Left ventricle myocardium inferior (tissue), 1 donor: Measurements from ENCODE around the gene DDX24. TPM values are rescaled to one million over a fixed set of nuclear protein-coding genes. Genes with fewer than 3 reads are reported as not detected.

Source experiments
- DNase-seq: peaks from one replicate; pipeline ENCODE4 v3.0.0-alpha.2; 2020
- H3K27ac ChIP-seq: fragments of 200-600 bp; replicated peaks from 2 replicates; pipeline ENCODE4 v1.8.0; 2021
- H3K27me3 ChIP-seq: fragments of 200-600 bp; 2 replicates; pipeline ENCODE4 v1.8.0; 2021; ENCODE audit warnings: low read depth
- H3K36me3 ChIP-seq: fragments of 200-600 bp; 2 replicates; pipeline ENCODE4 v1.8.0; 2021
- H3K4me1 ChIP-seq: fragments of 200-600 bp; 2 replicates; pipeline ENCODE4 v1.8.0; 2021
- H3K4me3 ChIP-seq: fragments of 200-600 bp; 2 replicates; pipeline ENCODE4 v1.8.0; 2021; ENCODE audit warnings: mild to moderate bottlenecking, moderate library complexity
- H3K9me3 ChIP-seq: fragments of 200-600 bp; replicated peaks from 2 replicates; pipeline ENCODE4 v1.8.0; 2021
- intact Hi-C: fragments of 100-400 bp; cut with micrococcal nuclease; formaldehyde crosslinking; loops from one replicate; pipeline ENCODE4 v1.11.0; 2022
- total RNA-seq: library from RNA; stranded (reverse); fragmentation: NEBNext Ultra II Directional; extraction: Animal tissue kit (Norgen Biotek cat#: 25700); gene quantifications from one replicate; pipeline ENCODE4 v1.2.1, GENCODE V29; 2021
- TF ChIP-seq, protein P1 (sequence below): fragments of 200-600 bp; IDR thresholded peaks from 2 replicates; pipeline ENCODE4 v1.8.0; 2021; ENCODE audit warnings: antibody characterized with exemption, mild to moderate bottlenecking, borderline replicate concordance
- donor health status: DM: no; HTN: yes; CAD: no; lungs with severe emphysema.

Gene DDX24
- total RNA-seq, 1 donor from 2014 or later = 208 TPM

DNA sequence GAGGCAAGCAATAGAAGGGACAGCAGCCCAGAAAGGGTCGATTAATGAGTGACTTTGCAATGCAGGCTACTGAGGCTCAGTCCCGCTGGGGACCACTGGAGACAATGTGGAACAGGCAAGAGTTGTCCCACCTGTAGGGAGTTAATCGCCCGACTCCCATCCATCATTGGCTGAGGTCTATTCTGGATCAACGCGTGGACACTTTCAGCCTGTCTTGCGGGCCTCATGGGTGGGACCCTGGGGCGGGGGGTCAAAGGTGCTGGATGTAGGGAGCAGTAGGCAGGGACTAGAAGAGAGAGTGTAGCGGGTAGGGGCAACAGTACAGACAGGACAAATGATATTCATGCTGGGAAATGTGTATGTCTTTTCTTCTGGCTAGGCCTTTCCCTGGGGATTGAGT is 42.3 kb upstream of the DDX24 start:
- intact Hi-C loops = no loop called here
- TF ChIP-seq, protein P1, sequence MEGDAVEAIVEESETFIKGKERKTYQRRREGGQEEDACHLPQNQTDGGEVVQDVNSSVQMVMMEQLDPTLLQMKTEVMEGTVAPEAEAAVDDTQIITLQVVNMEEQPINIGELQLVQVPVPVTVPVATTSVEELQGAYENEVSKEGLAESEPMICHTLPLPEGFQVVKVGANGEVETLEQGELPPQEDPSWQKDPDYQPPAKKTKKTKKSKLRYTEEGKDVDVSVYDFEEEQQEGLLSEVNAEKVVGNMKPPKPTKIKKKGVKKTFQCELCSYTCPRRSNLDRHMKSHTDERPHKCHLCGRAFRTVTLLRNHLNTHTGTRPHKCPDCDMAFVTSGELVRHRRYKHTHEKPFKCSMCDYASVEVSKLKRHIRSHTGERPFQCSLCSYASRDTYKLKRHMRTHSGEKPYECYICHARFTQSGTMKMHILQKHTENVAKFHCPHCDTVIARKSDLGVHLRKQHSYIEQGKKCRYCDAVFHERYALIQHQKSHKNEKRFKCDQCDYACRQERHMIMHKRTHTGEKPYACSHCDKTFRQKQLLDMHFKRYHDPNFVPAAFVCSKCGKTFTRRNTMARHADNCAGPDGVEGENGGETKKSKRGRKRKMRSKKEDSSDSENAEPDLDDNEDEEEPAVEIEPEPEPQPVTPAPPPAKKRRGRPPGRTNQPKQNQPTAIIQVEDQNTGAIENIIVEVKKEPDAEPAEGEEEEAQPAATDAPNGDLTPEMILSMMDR = no peak
- H3K4me1 ChIP-seq = no peaks in the 10 kb centered on the region
- no peak for DNase-seq
- H3K27ac ChIP-seq = no peak overlapping the region
- H3K36me3 ChIP-seq = no peaks in the 10 kb centered on the region
- H3K4me3 ChIP-seq = no peak overlapping the region
- peaks cover 21% of the 10 kb centered on the region for H3K9me3 ChIP-seq
- no peaks in the 10 kb centered on the region for H3K27me3 ChIP-seq

DNA sequence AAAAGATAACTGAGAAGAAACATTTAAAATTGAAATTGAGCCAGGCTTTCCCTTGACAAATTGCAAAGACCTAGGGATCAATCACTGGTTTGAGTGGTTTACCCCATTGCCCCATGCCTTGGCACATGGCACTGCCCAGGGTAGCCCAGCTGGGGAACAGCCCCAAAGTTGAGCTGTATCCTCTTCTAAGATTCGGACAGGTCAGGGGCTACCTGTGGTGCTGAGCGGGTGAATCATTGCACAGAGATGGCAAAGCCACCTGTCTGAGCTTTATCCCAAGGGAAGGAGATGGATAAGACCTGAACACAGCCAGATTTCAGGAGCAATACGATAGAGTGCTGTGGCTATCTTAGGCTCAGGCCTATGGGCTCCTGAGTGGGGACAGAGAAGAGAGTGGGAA is 41.4 kb upstream of the DDX24 start:
- TF ChIP-seq, protein P1 = no peak
- no peak for DNase-seq

DNA sequence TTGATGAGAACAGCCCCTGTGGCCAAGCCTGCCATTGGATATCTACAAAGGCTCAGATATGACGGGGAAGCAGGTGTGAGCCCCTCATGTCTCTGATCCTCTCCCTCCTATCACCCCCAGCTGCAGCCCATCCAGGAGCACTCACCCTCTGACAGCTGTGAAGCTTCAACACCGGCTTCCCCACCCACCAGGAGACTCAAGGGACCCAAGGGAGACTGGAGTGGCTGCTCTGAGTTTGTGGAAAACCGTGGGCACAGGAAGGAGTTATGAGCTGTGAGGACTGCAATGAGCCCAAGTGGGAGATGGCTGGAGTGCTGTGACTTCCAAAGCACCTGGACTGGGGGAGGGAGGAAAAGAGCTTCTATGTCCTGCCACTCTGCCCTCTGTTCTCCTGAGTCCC is 40.5 kb upstream of the DDX24 start:
- TF ChIP-seq, protein P1 = no peak
- H3K4me1 ChIP-seq = no peaks in the 10 kb centered on the region
- no peaks in the 10 kb centered on the region for H3K27me3 ChIP-seq
- H3K27ac ChIP-seq = no peak overlapping the region
- H3K4me3 ChIP-seq = no peak overlapping the region
- no peaks in the 10 kb centered on the region for H3K36me3 ChIP-seq
- intact Hi-C loops = no loop called here
- DNase-seq = no peak
- peaks cover 21% of the 10 kb centered on the region for H3K9me3 ChIP-seq

More for the DNA sequence above, 41.4 kb upstream of the DDX24 start:
- Histone ChIP-seq H3K36me3 (no peaks in the 10 kb centered on the region), H3K27me3 (no peaks in the 10 kb centered on the region), H3K9me3 (peaks cover 21% of the 10 kb centered on the region), H3K27ac (no peak overlapping the region), H3K4me1 (no peaks in the 10 kb centered on the region), H3K4me3 (no peak overlapping the region)
- intact Hi-C loops = no loop called here

DNA sequence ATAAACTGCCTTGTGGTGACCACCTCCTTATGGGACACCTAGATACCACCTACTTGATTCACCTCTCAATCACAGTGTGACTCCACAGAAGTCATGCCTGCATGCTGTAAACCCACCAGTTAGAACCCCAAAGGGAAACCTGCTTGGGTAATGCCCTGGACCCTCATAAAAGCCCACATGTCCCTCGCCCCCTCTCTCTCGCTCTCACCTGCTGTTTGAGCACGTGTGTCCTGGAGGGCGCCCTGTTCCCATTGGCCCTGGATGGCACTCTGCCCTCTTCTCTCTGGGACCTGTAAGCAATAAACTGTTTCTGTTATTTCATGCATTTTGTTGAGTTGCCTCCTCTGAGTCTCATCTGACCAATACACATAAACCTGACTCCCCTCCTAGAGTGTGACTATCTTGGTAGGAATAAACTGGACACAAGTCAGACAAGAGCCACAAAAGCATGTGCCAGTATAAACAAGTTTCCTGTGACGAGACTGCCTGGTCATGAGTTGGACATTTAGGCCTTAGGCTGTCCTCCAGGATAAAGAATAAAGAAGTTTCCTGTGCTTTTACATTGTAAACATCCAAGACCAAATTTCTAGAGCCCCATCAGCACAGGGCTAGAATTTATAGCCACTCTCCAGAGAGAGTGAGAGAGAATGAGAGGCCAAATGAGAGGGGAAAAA is 39.8 kb upstream of the DDX24 start:
- intact Hi-C loops = no loop called here
- H3K36me3 ChIP-seq = no peaks in the 10 kb centered on the region
- no peak overlapping the region for H3K27ac ChIP-seq
- TF ChIP-seq, protein P1 = no peak
- peaks cover 1% of the 10 kb centered on the region for H3K4me1 ChIP-seq
- H3K4me3 ChIP-seq = no peak overlapping the region
- DNase-seq = no peak
- peaks cover 21% of the 10 kb centered on the region for H3K9me3 ChIP-seq
- no peaks in the 10 kb centered on the region for H3K27me3 ChIP-seq

DNA sequence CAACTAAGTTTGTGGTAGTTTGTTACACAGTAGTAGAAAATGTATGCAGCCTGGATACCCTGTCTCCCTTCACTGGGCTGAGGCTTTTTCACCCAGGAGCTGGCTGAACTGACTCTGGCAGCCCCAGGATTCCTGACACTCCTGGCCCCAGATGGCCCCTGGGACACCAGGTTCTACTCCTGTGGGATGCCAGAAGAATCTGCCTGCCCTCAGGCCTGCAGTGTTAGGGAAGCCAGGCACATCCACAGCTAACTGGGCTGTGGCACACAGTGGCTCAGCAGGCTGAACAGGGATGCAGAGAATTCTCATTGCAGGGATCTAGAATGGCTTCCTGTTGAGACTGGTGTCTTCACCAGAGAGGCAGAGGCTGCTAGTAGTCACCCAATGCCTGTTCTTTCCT is 38.1 kb upstream of the DDX24 start:
- intact Hi-C loops = no loop called here
- Histone ChIP-seq H3K36me3 (no peaks in the 10 kb centered on the region), H3K4me3 (no peak overlapping the region), H3K9me3 (peaks cover 21% of the 10 kb centered on the region), H3K27ac (no peak overlapping the region), H3K4me1 (peaks cover 18% of the 10 kb centered on the region), H3K27me3 (no peaks in the 10 kb centered on the region)
- TF ChIP-seq, protein P1 = no peak
- DNase-seq = no peak
